Upper lobe of left lung (tissue), 4 donors: ENCODE results near the gene KHNYN.
"Not testable (repeated sequence)": the region's sequence is repeated elsewhere in the genome, so short reads cannot be mapped to it uniquely, and the experiment has no call there.

Experiments used
- CTCF ChIP-seq, 6 experiments: fragments of 450-650 bp in 4 of 6; fragments of 200-600 bp in 2 of 6; sonication (generic) in 2 of 6; IDR thresholded peaks; one replicate each; pipeline ENCODE4 v1.5.1; 2016 to 2019; ENCODE audit warnings: antibody characterized with exemption in 6 of 6
- EP300 ChIP-seq, 4 donors: sonication (generic); formaldehyde crosslinking; IDR thresholded peaks; one replicate each; pipeline ENCODE4 v1.5.1; 2017; ENCODE audit warnings: antibody characterized with exemption in 4 of 4, control low read depth in 2 of 4
- POLR2A ChIP-seq, 4 donors: fragments of 450-650 bp; IDR thresholded peaks; one replicate each; pipeline ENCODE4 v1.5.1; 2016 to 2017; ENCODE audit warnings: antibody characterized with exemption in 4 of 4, mild to moderate bottlenecking in 2 of 4
- POLR2AphosphoS5 ChIP-seq, 2 donors: sonication (generic); formaldehyde crosslinking; IDR thresholded peaks; one replicate each; pipeline ENCODE4 v1.5.1; 2017; ENCODE audit warnings: antibody characterized with exemption in 2 of 2

GRCh38 chr14:24479999-24480398, 50.2 kb downstream of the KHNYN start:
- TF ChIP-seq POLR2A, POLR2AphosphoS5, CTCF, EP300 (IDR thresholded peaks at IDR 0.05): not testable (repeated sequence)
